Fibroblast of lung (primary cell): ENCODE results near the gene SIRT2. TPM values are rescaled to one million over a fixed set of nuclear protein-coding genes. Genes with fewer than 3 reads are reported as not detected.

Experiments
- DNase-seq, 2 donors: peaks; one replicate each; pipeline versions ENCODE4 v3.0.0 to v3.0.0-alpha.2; 2010; ENCODE audit warnings: low read depth in 2 of 2
- H2AFZ ChIP-seq: 2 replicates; pipeline ENCODE4 v1.5.1; 2012; ENCODE audit warnings: low read length, control low read depth, inconsistent platforms
- H3K27ac ChIP-seq: 2 replicates; pipeline ENCODE4 v1.5.1; 2011; ENCODE audit warnings: low read length, control low read depth; ENCODE audit not compliant: insufficient read depth
- H3K27me3 ChIP-seq: 2 replicates; pipeline ENCODE4 v1.5.1; 2011; ENCODE audit warnings: mild to moderate bottlenecking, low read length; ENCODE audit not compliant: control insufficient read depth, insufficient read depth
- H3K36me3 ChIP-seq: 2 replicates; pipeline ENCODE4 v1.5.1; 2011; ENCODE audit warnings: low read length; ENCODE audit not compliant: control insufficient read depth, insufficient read depth
- H3K4me1 ChIP-seq: 2 replicates; pipeline ENCODE4 v1.5.1; 2011; ENCODE audit warnings: low read length; ENCODE audit not compliant: control insufficient read depth, insufficient read depth; ENCODE audit errors: extremely low read depth
- H3K4me2 ChIP-seq: 2 replicates; pipeline ENCODE4 v1.5.1; 2011; ENCODE audit warnings: low read length, control low read depth; ENCODE audit not compliant: insufficient read depth; ENCODE audit errors: extremely low read depth
- H3K4me3 ChIP-seq, 4 experiments: fragments of 200-600 bp in 1 of 4; sonication (generic) in 1 of 4; replicated peaks in 1 of 4; 2 replicates each; pipeline ENCODE4 v1.5.1; 2011 to 2016; ENCODE audit warnings: low read length in 4 of 4, low read depth in 3 of 4, mild to moderate bottlenecking in 3 of 4, control low read depth in 2 of 4, inconsistent platforms in 1 of 4, mixed read lengths in 1 of 4; ENCODE audit not compliant: insufficient read depth in 1 of 4; ENCODE audit errors: control extremely low read depth in 1 of 4
- H3K79me2 ChIP-seq: 2 replicates; pipeline ENCODE4 v1.5.1; 2012; ENCODE audit warnings: mild to moderate bottlenecking, low read length, inconsistent platforms; ENCODE audit not compliant: control insufficient read depth, insufficient read depth
- H3K9ac ChIP-seq: 2 replicates; pipeline ENCODE4 v1.5.1; 2011; ENCODE audit warnings: mild to moderate bottlenecking, low read length, control low read depth; ENCODE audit not compliant: insufficient read depth
- H3K9me3 ChIP-seq: 2 replicates; pipeline ENCODE4 v1.5.1; 2012; ENCODE audit warnings: low read depth, low read length; ENCODE audit not compliant: control insufficient read depth, insufficient read depth
- H4K20me1 ChIP-seq: 2 replicates; pipeline ENCODE4 v1.5.1; 2011; ENCODE audit warnings: low read length; ENCODE audit not compliant: control insufficient read depth, insufficient read depth; ENCODE audit errors: extremely low read depth
- CTCF ChIP-seq, 2 donors: IDR thresholded peaks in 1 of 2; conservative IDR thresholded peaks in 1 of 2; 1 replicate in 1 of 2; 2 replicates in 1 of 2; pipeline ENCODE4 v1.5.1; 2011 to 2012; ENCODE audit warnings: low read length in 2 of 2, control low read depth in 1 of 2, inconsistent platforms in 1 of 2, low read depth in 1 of 2, mild to moderate bottlenecking in 1 of 2
- EZH2 ChIP-seq: IDR thresholded peaks from 2 replicates; pipeline ENCODE4 v1.5.1; 2012; ENCODE audit warnings: low read length, control low read depth, mild to moderate bottlenecking; ENCODE audit errors: missing control alignments
- polyA plus RNA-seq, 2 donors: library from polyadenylated mRNA; depleted of rRNA in 1 of 2; stranded (reverse) in 1 of 2; unstranded in 1 of 2; fragments of >200 nt; gene quantifications; 2 replicates each; pipeline ENCODE4 v1.2.1, GENCODE V29; 2011 to 2012; ENCODE audit warnings: missing spikeins in 1 of 2
- total RNA-seq: library from RNA; depleted of rRNA; stranded (reverse); fragments of >200 nt; gene quantifications from 2 replicates; pipeline ENCODE4 v1.2.1, GENCODE V29; 2014

Gene SIRT2
- total and polyA plus RNA-seq, 2 donors (not counting 1 experiment from before 2014, with no cell fraction given), result 38.7 to 51.7 TPM

- no peak for DNase-seq
- Histone ChIP-seq H3K9me3 (no peaks in the 10 kb centered on the region), H3K36me3 (peaks cover 4% of the 10 kb centered on the region), H3K79me2 (no peaks in the 10 kb centered on the region), H3K27ac (no peak overlapping the region), H3K27me3 (no peaks in the 10 kb centered on the region), H2AFZ (no peak overlapping the region), H4K20me1 (no peaks in the 10 kb centered on the region), H3K9ac (no peak overlapping the region), H3K4me1 (no peaks in the 10 kb centered on the region), H3K4me3 (no peak overlapping the region), H3K4me2 (no peak overlapping the region)
- TF ChIP-seq CTCF (conservative IDR thresholded peaks at IDR 0.05 in 1 of 2, IDR thresholded peaks at IDR 0.05 in 1 of 2; ENCODE audit: low read depth in 1 of 2, low read length in 2 of 2), result no peak
- TF ChIP-seq EZH2, result no peak
Observed at GRCh38 chr19:38945562-38946228, 46.3 kb upstream of the SIRT2 start.

GRCh38 chr19:38944981-38945506 lies 45.6 kb upstream of the SIRT2 start:
- H3K4me2 ChIP-seq, result no peak overlapping the region
- H3K9ac ChIP-seq, result no peak overlapping the region
- H3K36me3 ChIP-seq, result peaks cover 4% of the 10 kb centered on the region
- TF ChIP-seq CTCF (conservative IDR thresholded peaks at IDR 0.05 in 1 of 2, IDR thresholded peaks at IDR 0.05 in 1 of 2; ENCODE audit: low read depth in 1 of 2, low read length in 2 of 2) (no peak), EZH2 (no peak)
- no peaks in the 10 kb centered on the region for H3K27me3 ChIP-seq
- H3K4me3 ChIP-seq, result no peak overlapping the region
- no peaks in the 10 kb centered on the region for H3K9me3 ChIP-seq
- no peak overlapping the region for H2AFZ ChIP-seq
- no peaks in the 10 kb centered on the region for H3K4me1 ChIP-seq
- no peak for DNase-seq
- no peak overlapping the region for H3K27ac ChIP-seq
- no peaks in the 10 kb centered on the region for H4K20me1 ChIP-seq
- H3K79me2 ChIP-seq, result no peaks in the 10 kb centered on the region

- DNase-seq, result no peak
- no peak for TF ChIP-seq EZH2
- TF ChIP-seq CTCF (conservative IDR thresholded peaks at IDR 0.05 in 1 of 2, IDR thresholded peaks at IDR 0.05 in 1 of 2; ENCODE audit: low read depth in 1 of 2, low read length in 2 of 2), result no peak
- Histone ChIP-seq H3K4me3 (no peak overlapping the region), H3K4me2 (no peak overlapping the region), H3K27me3 (no peaks in the 10 kb centered on the region), H4K20me1 (no peaks in the 10 kb centered on the region), H3K79me2 (no peaks in the 10 kb centered on the region), H3K4me1 (no peaks in the 10 kb centered on the region), H3K36me3 (peaks cover 4% of the 10 kb centered on the region), H2AFZ (no peak overlapping the region), H3K9me3 (no peaks in the 10 kb centered on the region), H3K9ac (no peak overlapping the region), H3K27ac (no peak overlapping the region)
Observed at GRCh38 chr19:38942471-38943181, 43.2 kb upstream of the SIRT2 start.
